LNCaP clone FGC (cell line): Measurements from ENCODE around the gene NRIP3.
A peak's percentile ranks its signal among the peaks of the same experiment; 100 is the strongest.
"Not testable (repeated sequence)": the region's sequence is repeated elsewhere in the genome, so short reads cannot be mapped to it uniquely, and the experiment has no call there.

ENCODE experiments used
- DNase-seq: peaks from one replicate; pipeline ENCODE4 v3.0.0-alpha.2; 2011; ENCODE audit warnings: low read depth
- H3K4me3 ChIP-seq: 2 replicates; pipeline ENCODE4 v1.5.1; 2011; ENCODE audit warnings: mild to moderate bottlenecking, low read depth, low read length, control low read depth
- CTCF ChIP-seq: IDR thresholded peaks from 2 replicates; pipeline ENCODE4 v1.5.1; 2012; ENCODE audit warnings: mild to moderate bottlenecking; ENCODE audit not compliant: control insufficient read depth, insufficient read depth; ENCODE audit errors: extremely low read depth

The NRIP3 gene

GRCh38 chr11:9017773-9018172 lies 14.0 kb upstream of the NRIP3 start:
- DNase-seq, result no peak
- H3K4me3 ChIP-seq, result no peak overlapping the region
- TF ChIP-seq CTCF, result no peak

GRCh38 chr11:9016916-9017642 lies 13.3 kb upstream of the NRIP3 start:
- no peak for DNase-seq

GRCh38 chr11:9015677-9016076 lies 11.9 kb upstream of the NRIP3 start:
- peak; percentile 89 for TF ChIP-seq CTCF
- peak; percentile 82 for DNase-seq

More at GRCh38 chr11:9016916-9017642, 13.3 kb upstream of the NRIP3 start:
- no peak overlapping the region for H3K4me3 ChIP-seq
- no peak for TF ChIP-seq CTCF

GRCh38 chr11:9014826-9015225 lies 11.0 kb upstream of the NRIP3 start:
- no peak for DNase-seq
- H3K4me3 ChIP-seq, result no peak overlapping the region
- TF ChIP-seq CTCF, result no peak

More at GRCh38 chr11:9015677-9016076, 11.9 kb upstream of the NRIP3 start:
- H3K4me3 ChIP-seq, result no peak overlapping the region

GRCh38 chr11:9013373-9013772 lies 9.6 kb upstream of the NRIP3 start:
- DNase-seq, result no peak
- TF ChIP-seq CTCF, result no peak
- H3K4me3 ChIP-seq, result no peak overlapping the region

- H3K4me3 ChIP-seq, DNase-seq: not testable (repeated sequence)
These were observed 5.7 kb upstream of the NRIP3 start for GRCh38 chr11:9009538-9009937.

- no peak for DNase-seq
- H3K4me3 ChIP-seq, result no peak overlapping the region
- TF ChIP-seq CTCF, result no peak
These were observed 4.9 kb upstream of the NRIP3 start for GRCh38 chr11:9008661-9009060.
